ENCODE results near the gene DOCK8.

- no peak for TF ChIP-seq CTCF (conservative IDR thresholded peaks at IDR 0.05)
- no peak for TF ChIP-seq ZFX (IDR thresholded peaks at IDR 0.05)
These were observed 74.5 kb downstream of the DOCK8 start for GRCh38 chr9:289121-289520.

Data from C4-2B (cell line).